IMR-90 (cell line): ENCODE measurements around the gene CNGB1. TPM values are rescaled to one million over a fixed set of nuclear protein-coding genes. Genes with fewer than 3 reads are reported as not detected.

ENCODE experiments used
- ATAC-seq: fragments of 200-7000 bp; cut with Tn5 transposase; 2 replicates; pipeline ENCODE4 v1.9.1; 2020; ENCODE audit warnings: low read depth, mild to moderate bottlenecking, moderate library complexity
- BruUV-seq: library from RNA; stranded (reverse); fragments of 400-500 nt; replicated peaks from 2 replicates; lab custom pipeline; 2021; lab: Mats Ljungman, UMichigan
- CTCF ChIA-PET: fragments of 300-600 bp; formaldehyde crosslinking; extraction: SDS; loops from one replicate; lab custom pipeline; 2021; ENCODE audit warnings: antibody characterized with exemption; lab: Yijun Ruan, JAX
- POLR2A ChIA-PET: fragments of 300-600 bp; sonication (Branson Sonifier 250); formaldehyde crosslinking; loops from one replicate; lab custom pipeline; 2022; ENCODE audit warnings: antibody characterized with exemption; ENCODE audit not compliant: unreplicated experiment; lab: Charles Lee
- DNase-seq: peaks from one replicate; pipeline ENCODE4 v3.0.0; 2013
- H2AFZ ChIP-seq: replicated peaks from 2 replicates; pipeline ENCODE3; 2013; ENCODE audit warnings: low read length, mild to moderate bottlenecking; ENCODE audit not compliant: poor library complexity
- H2AK5ac ChIP-seq: 2 replicates; pipeline ENCODE4 v1.6.1; 2013; ENCODE audit warnings: low read depth, low read length, inconsistent platforms
- H2AK9ac ChIP-seq: replicated peaks from 2 replicates; pipeline ENCODE3; 2013; ENCODE audit warnings: mild to moderate bottlenecking, low read depth, low read length, moderate library complexity; ENCODE audit not compliant: poor library complexity
- H2BK120ac ChIP-seq: 2 replicates; pipeline ENCODE4 v1.6.1; 2013; ENCODE audit warnings: low read depth, low read length, inconsistent platforms
- H2BK15ac ChIP-seq: 3 replicates; pipeline ENCODE4 v1.6.1; 2013; ENCODE audit warnings: low read depth, low read length, inconsistent platforms
- H2BK20ac ChIP-seq: 2 replicates; pipeline ENCODE4 v1.6.1; 2013; ENCODE audit warnings: low read depth, mild to moderate bottlenecking, inconsistent platforms, low read length, moderate library complexity
- H2BK5ac ChIP-seq: 2 replicates; pipeline ENCODE4 v1.6.1; 2013; ENCODE audit warnings: mild to moderate bottlenecking, low read depth, low read length, inconsistent platforms; ENCODE audit not compliant: poor library complexity, severe bottlenecking
- H3K14ac ChIP-seq: replicated peaks from 2 replicates; pipeline ENCODE4 v1.6.1; 2013; ENCODE audit warnings: low read depth, low read length, inconsistent platforms
- H3K18ac ChIP-seq: 2 replicates; pipeline ENCODE4 v1.6.1; 2013; ENCODE audit warnings: low read depth, low read length, control low read depth
- H3K23ac ChIP-seq: 2 replicates; pipeline ENCODE4 v1.6.1; 2013; ENCODE audit warnings: low read depth, low read length, inconsistent platforms
- H3K27ac ChIP-seq: 2 replicates; pipeline ENCODE4 v1.5.1; 2013; ENCODE audit warnings: mild to moderate bottlenecking, control low read depth, low read length; ENCODE audit not compliant: insufficient read depth
- H3K27me3 ChIP-seq: 2 replicates; pipeline ENCODE4 v1.6.1; 2013; ENCODE audit warnings: low read length; ENCODE audit not compliant: control insufficient read depth, insufficient read depth
- H3K36me3 ChIP-seq: 2 replicates; pipeline ENCODE4 v1.6.1; 2013; ENCODE audit warnings: low read length, mixed read lengths; ENCODE audit not compliant: control insufficient read depth, insufficient read depth
- H3K4ac ChIP-seq: 2 replicates; pipeline ENCODE4 v1.6.1; 2013; ENCODE audit warnings: low read depth, low read length, inconsistent platforms
- H3K4me1 ChIP-seq: 2 replicates; pipeline ENCODE4 v1.6.1; 2013; ENCODE audit warnings: low read length, mixed read lengths; ENCODE audit not compliant: control insufficient read depth, insufficient read depth
- H3K4me2 ChIP-seq: 2 replicates; pipeline ENCODE4 v1.6.1; 2013; ENCODE audit warnings: low read depth, mild to moderate bottlenecking, control low read depth, low read length, moderate library complexity
- H3K4me3 ChIP-seq: 2 replicates; pipeline ENCODE4 v1.5.1; 2013; ENCODE audit warnings: low read depth, mild to moderate bottlenecking, control low read depth, low read length, moderate library complexity; ENCODE audit not compliant: insufficient read depth
- H3K56ac ChIP-seq: 2 replicates; pipeline ENCODE4 v1.6.1; 2013; ENCODE audit warnings: low read length, inconsistent platforms; ENCODE audit not compliant: insufficient read depth; ENCODE audit errors: extremely low read depth
- H3K79me1 ChIP-seq, 2 experiments: 2 replicates each; pipeline ENCODE4 v1.6.1; 2013; ENCODE audit warnings: low read length in 2 of 2, inconsistent platforms in 1 of 2, low read depth in 1 of 2
- H3K9ac ChIP-seq: 2 replicates; pipeline ENCODE4 v1.6.1; 2013; ENCODE audit warnings: low read depth, low read length, control low read depth
- H3K9me1 ChIP-seq: 2 replicates; pipeline ENCODE4 v1.6.1; 2013; ENCODE audit warnings: low read length, inconsistent platforms; ENCODE audit not compliant: insufficient read depth
- H3K9me3 ChIP-seq: 2 replicates; pipeline ENCODE4 v1.6.1; 2013; ENCODE audit warnings: low read length; ENCODE audit not compliant: control insufficient read depth, insufficient read depth
- H4K20me1 ChIP-seq: 2 replicates; pipeline ENCODE4 v1.6.1; 2013; ENCODE audit warnings: low read length, inconsistent platforms; ENCODE audit not compliant: insufficient read depth
- H4K5ac ChIP-seq: 2 replicates; pipeline ENCODE4 v1.6.1; 2013; ENCODE audit warnings: mild to moderate bottlenecking, low read depth, low read length, control low read depth
- H4K8ac ChIP-seq, 2 experiments: 2 replicates each; pipeline ENCODE4 v1.6.1; 2013; ENCODE audit warnings: low read depth in 2 of 2, low read length in 2 of 2, control low read depth in 1 of 2, inconsistent platforms in 1 of 2
- H4K91ac ChIP-seq: 2 replicates; pipeline ENCODE4 v1.6.1; 2013; ENCODE audit warnings: low read depth, low read length, inconsistent platforms; ENCODE audit not compliant: insufficient read depth
- CEBPB ChIP-seq: IDR thresholded peaks from 2 replicates; pipeline ENCODE4 v1.6.1; 2012; ENCODE audit warnings: low read depth, low read length, improper control_type of control experiment
- CHD1 ChIP-seq: IDR thresholded peaks from 2 replicates; pipeline ENCODE4 v1.6.1; 2012; ENCODE audit warnings: low read depth, low read length, improper control_type of control experiment
- FOS ChIP-seq: fragments of 150-350 bp; IDR thresholded peaks from 2 replicates; pipeline ENCODE4 v1.6.1; 2016; ENCODE audit warnings: low read depth, low read length
- MAFK ChIP-seq: IDR thresholded peaks from 2 replicates; pipeline ENCODE4 v1.6.1; 2012; ENCODE audit warnings: low read depth, low read length, improper control_type of control experiment
- MAZ ChIP-seq: IDR thresholded peaks from 2 replicates; pipeline ENCODE4 v1.6.1; 2012; ENCODE audit warnings: low read depth, mild to moderate bottlenecking, low read length, improper control_type of control experiment, moderate library complexity, borderline replicate concordance
- POLR2A ChIP-seq: IDR thresholded peaks from 2 replicates; pipeline ENCODE4 v1.6.1; 2012; ENCODE audit warnings: mild to moderate bottlenecking, low read depth, low read length
- RAD21 ChIP-seq: IDR thresholded peaks from 2 replicates; pipeline ENCODE4 v1.6.1; 2012; ENCODE audit warnings: low read length, improper control_type of control experiment
- RCOR1 ChIP-seq: IDR thresholded peaks from 2 replicates; pipeline ENCODE4 v1.6.1; 2012; ENCODE audit warnings: mild to moderate bottlenecking, low read length, improper control_type of control experiment; ENCODE audit not compliant: insufficient replicate concordance
- RFX5 ChIP-seq: IDR thresholded peaks from 2 replicates; pipeline ENCODE4 v1.8.0; 2012; ENCODE audit warnings: low read depth, mild to moderate bottlenecking, low read length, moderate library complexity
- SMC3 ChIP-seq: fragments of 150-350 bp; IDR thresholded peaks from 2 replicates; pipeline ENCODE4 v1.6.1; 2016; ENCODE audit warnings: low read depth, mild to moderate bottlenecking, antibody characterized with exemption, low read length, moderate library complexity
- WGBS, 2 experiments: methylation state at CpG; one replicate each; pipeline versions ENCODE4 v1.1.5 to v1.1.7; 2013; ENCODE audit warnings: missing lambda C conversion rate in 2 of 2; ENCODE audit not compliant: insufficient read length in 1 of 2; ENCODE audit errors: extremely low coverage in 2 of 2; 5-methylcytosine and 5-hydroxymethylcytosine counted together
- dilution Hi-C: fragments of 300-500 bp; cut with HindIII; formaldehyde crosslinking; loops from one replicate; pipeline ENCODE4 v1.14.3; 2018; ENCODE audit warnings: low sequenced_read_pairs; ENCODE audit not compliant: unreplicated experiment
- in situ Hi-C: fragments of 300-500 bp; cut with MboI; formaldehyde crosslinking; loops from 3 replicates; pipeline ENCODE4 v1.14.3; 2019; ENCODE audit warnings: low sequenced_read_pairs, inconsistent platforms, mixed read lengths
- intact Hi-C: fragments of 100-400 bp; cut with micrococcal nuclease; formaldehyde crosslinking; loops from 2 replicates; pipeline ENCODE4 v1.10.0; 2022
- polyA plus RNA-seq, 3 experiments: library from polyadenylated mRNA; depleted of rRNA; stranded (reverse); fragments of >200 nt; gene quantifications; 2 replicates each; pipeline ENCODE4 v1.2.3, GENCODE V29; 2012; ENCODE audit warnings: low replicate concordance in 1 of 3
- total RNA-seq: library from RNA; depleted of rRNA; stranded (reverse); fragments of >200 nt; gene quantifications from 2 replicates; pipeline ENCODE4 v1.2.3, GENCODE V29; 2012
- TF ChIP-seq, protein P1 (sequence below): fragments of 150-350 bp; IDR thresholded peaks from 2 replicates; pipeline ENCODE4 v1.6.1; 2017; ENCODE audit warnings: mild to moderate bottlenecking, antibody characterized with exemption, low read length, low read depth

Gene CNGB1
- total and polyA plus RNA-seq, 2 of the 4 experiments (the other 2 are of a cell fraction), result not detected

- Histone ChIP-seq H2BK20ac (no peak overlapping the region), H4K5ac (no peak overlapping the region), H3K18ac (no peak overlapping the region), H3K36me3 (no peaks in the 10 kb centered on the region), H3K9ac (no peak overlapping the region), H3K9me1 (no peaks in the 10 kb centered on the region), H2BK15ac (no peak overlapping the region), H3K4me1 (no peaks in the 10 kb centered on the region; the same call in 1 of the 2 replicates), H3K23ac (no peak overlapping the region), H2AK9ac (no peak overlapping the region), H4K20me1 (no peaks in the 10 kb centered on the region), H4K8ac (no peak overlapping the region), H3K4me3 (no peak overlapping the region), H3K9me3 (peaks cover 2% of the 10 kb centered on the region; the same call in 1 of the 2 replicates), H2AK5ac (no peak overlapping the region), H3K4me2 (no peak overlapping the region), H3K56ac (no peak overlapping the region), H2BK120ac (no peak overlapping the region), H3K27ac (no peak overlapping the region), H4K91ac (no peak overlapping the region), H2BK5ac (no peak overlapping the region), H3K79me1 (no peaks in the 10 kb centered on the region), H3K4ac (no peak overlapping the region), H2AFZ (no peak overlapping the region), H3K14ac (no peak overlapping the region), H3K27me3 (peaks cover 44% of the 10 kb centered on the region)
- no TSS peak for BruUV-seq
- intact Hi-C loops (no loop called here), dilution Hi-C loops (no loop called here), in situ Hi-C loops (no loop called here)
- POLR2A ChIA-PET, result no interaction called here
- TF ChIP-seq POLR2A, result no peak
- TF ChIP-seq RAD21, result no peak
- TF ChIP-seq RCOR1, result no peak
- TF ChIP-seq MAFK, result no peak
- TF ChIP-seq CEBPB, result no peak
- TF ChIP-seq MAZ, result no peak
- no peak for TF ChIP-seq CHD1
- TF ChIP-seq FOS, result no peak
- TF ChIP-seq SMC3, result no peak
- TF ChIP-seq RFX5, result no peak
- TF ChIP-seq, protein P1, sequence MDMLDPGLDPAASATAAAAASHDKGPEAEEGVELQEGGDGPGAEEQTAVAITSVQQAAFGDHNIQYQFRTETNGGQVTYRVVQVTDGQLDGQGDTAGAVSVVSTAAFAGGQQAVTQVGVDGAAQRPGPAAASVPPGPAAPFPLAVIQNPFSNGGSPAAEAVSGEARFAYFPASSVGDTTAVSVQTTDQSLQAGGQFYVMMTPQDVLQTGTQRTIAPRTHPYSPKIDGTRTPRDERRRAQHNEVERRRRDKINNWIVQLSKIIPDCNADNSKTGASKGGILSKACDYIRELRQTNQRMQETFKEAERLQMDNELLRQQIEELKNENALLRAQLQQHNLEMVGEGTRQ, result no peak
- CTCF ChIA-PET, result no interaction called here
- no peak for ATAC-seq
- no peak for DNase-seq
- whole genome bisulfite sequencing, 2 experiments, result 70% methylated on average over 2 of the region's 9 CpGs; no CpG with 5 or more reads in 1 of the 2 experiments
Observed at GRCh38 chr16:57966986-57967385, 3.9 kb downstream of the CNGB1 start.
